Duodenal mucosa (tissue), 2 donors: ENCODE results near the gene CREBRF.
A peak's percentile ranks its signal among the peaks of the same experiment; 100 is the strongest.

Source experiments
- H3K27ac ChIP-seq: one replicate; pipeline ENCODE4 v1.7.0; 2013; ENCODE audit warnings: low read depth, low read length
- H3K27me3 ChIP-seq, 2 donors: one replicate each; pipeline ENCODE4 v1.7.0; 2013; ENCODE audit warnings: low read length in 2 of 2, control low read depth in 1 of 2; ENCODE audit not compliant: insufficient read depth in 2 of 2, control insufficient read depth in 1 of 2
- H3K36me3 ChIP-seq, 2 donors: one replicate each; pipeline ENCODE4 v1.7.0; 2013; ENCODE audit warnings: low read length in 2 of 2, control low read depth in 1 of 2; ENCODE audit not compliant: insufficient read depth in 2 of 2, control insufficient read depth in 1 of 2
- H3K4me1 ChIP-seq, 2 donors: one replicate each; pipeline ENCODE4 v1.7.0; 2013; ENCODE audit warnings: low read length in 2 of 2, control low read depth in 1 of 2; ENCODE audit not compliant: insufficient read depth in 2 of 2, control insufficient read depth in 1 of 2
- H3K4me3 ChIP-seq, 2 donors: one replicate each; pipeline ENCODE4 v1.7.0; 2013; ENCODE audit warnings: low read length in 2 of 2, low read depth in 1 of 2
- H3K9ac ChIP-seq, 2 donors: one replicate each; pipeline ENCODE4 v1.7.0; 2013; ENCODE audit warnings: low read length in 2 of 2, low read depth in 1 of 2
- H3K9me3 ChIP-seq, 2 donors: one replicate each; pipeline ENCODE4 v1.7.0; 2013; ENCODE audit warnings: low read length in 2 of 2, control low read depth in 1 of 2; ENCODE audit not compliant: control insufficient read depth in 1 of 2

The CREBRF gene

GRCh38 chr5:173053041-173053440, 3.1 kb upstream of the CREBRF start:
- no peak overlapping the region for H3K4me3 ChIP-seq
- H3K36me3 ChIP-seq: no peaks in the 10 kb centered on the region
- no peaks in the 10 kb centered on the region for H3K27me3 ChIP-seq
- no peaks in the 10 kb centered on the region for H3K9me3 ChIP-seq
- peaks cover 7 to 14% of the 10 kb centered on the region in 2 donors for H3K4me1 ChIP-seq
- no peak overlapping the region for H3K9ac ChIP-seq
- H3K27ac ChIP-seq: no peak overlapping the region

DNA sequence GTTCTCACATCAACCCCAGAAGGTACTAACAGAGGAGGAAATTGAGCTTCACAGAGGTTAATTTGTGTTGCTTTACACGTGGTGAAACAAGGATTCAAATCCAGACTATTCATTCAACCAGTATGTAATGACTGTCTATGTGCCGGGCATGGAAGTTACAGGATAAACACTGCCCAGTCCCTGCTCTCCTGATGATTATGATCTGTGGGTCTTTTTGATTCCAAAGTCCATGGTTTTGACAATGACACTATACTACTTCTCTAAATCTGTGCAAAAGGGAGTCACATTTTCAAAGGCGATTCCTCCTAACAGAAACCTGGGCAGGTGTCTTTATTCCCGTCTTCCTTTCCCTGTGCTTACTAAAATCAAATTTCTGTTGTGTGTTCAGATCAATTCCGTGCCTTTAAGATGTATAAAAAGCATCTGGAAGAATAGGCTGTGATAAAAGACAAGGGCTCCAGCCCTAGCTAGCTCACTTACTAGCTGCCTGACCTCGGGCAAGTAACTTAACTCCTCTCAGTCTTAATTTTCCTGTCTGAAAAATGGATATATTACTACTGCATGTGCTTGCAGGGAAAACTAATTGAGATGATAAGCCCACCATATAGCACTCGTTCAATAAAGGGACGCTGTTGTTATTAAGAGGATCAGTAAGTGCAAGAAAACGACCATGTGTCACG, 970 bp upstream of the CREBRF start:
- H3K9ac ChIP-seq: peak overlapping the region; percentile 56 to 67
- peak overlapping the region; percentile 88 to 93 for H3K4me3 ChIP-seq
- no peaks in the 10 kb centered on the region for H3K27me3 ChIP-seq
- no peaks in the 10 kb centered on the region for H3K36me3 ChIP-seq
- no peaks in the 10 kb centered on the region for H3K9me3 ChIP-seq
- H3K4me1 ChIP-seq: peaks cover 10 to 21% of the 10 kb centered on the region in 2 donors
- H3K27ac ChIP-seq: no peak overlapping the region

DNA sequence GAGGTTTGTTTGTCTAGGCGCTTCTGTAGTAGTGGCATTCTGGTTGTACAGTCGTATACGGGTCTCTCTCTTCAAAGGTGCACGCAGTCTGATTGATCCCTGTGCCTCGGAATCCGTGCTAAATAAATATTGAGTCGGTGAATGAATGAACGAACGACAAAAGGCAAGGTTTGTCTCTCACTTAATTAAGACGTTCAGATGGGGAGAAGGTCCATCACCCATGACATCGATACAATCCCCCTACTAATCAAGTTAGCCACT, 500 bp upstream of the CREBRF start:
- Histone ChIP-seq H3K9ac (peak overlapping the region; percentile 56 to 67), H3K9me3 (no peaks in the 10 kb centered on the region), H3K27me3 (no peaks in the 10 kb centered on the region), H3K27ac (no peak overlapping the region), H3K4me1 (peaks cover 10 to 21% of the 10 kb centered on the region in 2 donors), H3K36me3 (no peaks in the 10 kb centered on the region), H3K4me3 (peak overlapping the region; percentile 88 to 93)

GRCh38 chr5:173056783-173057061, 570 bp downstream of the CREBRF start:
- no peaks in the 10 kb centered on the region for H3K27me3 ChIP-seq
- H3K9me3 ChIP-seq: no peaks in the 10 kb centered on the region
- H3K36me3 ChIP-seq: no peaks in the 10 kb centered on the region
- peak overlapping the region; percentile 93 to 95 for H3K4me3 ChIP-seq
- peak overlapping the region; percentile 48 to 71 for H3K9ac ChIP-seq
- peak overlapping the region; percentile 94 for H3K27ac ChIP-seq
- peaks cover 11 to 21% of the 10 kb centered on the region in 2 donors for H3K4me1 ChIP-seq

DNA sequence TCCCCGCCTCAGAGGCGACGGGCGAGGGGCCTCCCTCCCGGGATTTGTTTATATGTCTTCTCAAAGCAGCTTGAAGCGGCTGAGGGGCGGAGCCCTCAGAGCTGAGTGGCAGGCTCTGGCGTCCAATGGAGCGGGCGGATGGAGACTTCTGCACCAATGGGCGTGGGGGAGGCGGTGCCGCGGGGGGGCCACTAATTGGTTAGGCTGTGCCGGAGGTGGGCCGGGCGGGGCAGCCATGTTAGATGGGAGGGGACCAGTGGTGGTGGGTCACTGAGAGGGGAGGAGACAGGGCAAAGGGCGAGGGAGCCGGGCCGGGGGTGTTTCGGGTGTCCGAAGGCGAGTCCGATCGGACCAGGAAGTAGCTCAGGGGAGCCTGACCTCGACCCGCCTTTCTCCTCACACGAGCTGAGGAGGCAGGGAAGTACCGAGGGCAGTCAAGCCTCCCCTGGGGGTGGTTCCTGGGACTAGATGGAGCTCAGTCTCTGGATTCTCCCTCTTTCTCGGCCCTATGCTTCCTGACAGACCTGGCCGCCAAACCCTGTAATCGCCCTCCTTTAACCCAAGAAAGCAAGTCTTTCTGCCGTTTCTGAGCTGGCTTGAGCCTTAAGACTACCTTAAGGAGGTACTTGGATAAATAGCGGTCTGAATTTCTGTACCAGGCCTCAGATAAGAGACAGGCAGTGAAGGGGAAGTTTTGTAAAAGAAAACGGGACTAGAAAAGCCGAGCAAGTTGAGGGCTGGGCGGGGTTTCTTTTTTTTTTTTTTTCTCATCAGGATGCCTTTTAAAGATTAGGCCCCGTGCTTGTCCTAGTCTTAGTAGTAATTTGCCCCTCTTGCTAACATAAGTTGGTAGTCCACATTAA, 1.1 kb downstream of the CREBRF start:
- Histone ChIP-seq H3K4me3 (peak overlapping the region; percentile 93 to 95), H3K27me3 (no peaks in the 10 kb centered on the region), H3K4me1 (peaks cover 14 to 27% of the 10 kb centered on the region in 2 donors), H3K9me3 (no peaks in the 10 kb centered on the region), H3K27ac (peak overlapping the region; percentile 94), H3K36me3 (no peaks in the 10 kb centered on the region), H3K9ac (peak overlapping the region; percentile 82 to 83)

- Histone ChIP-seq H3K4me3 (no peak overlapping the region), H3K36me3 (no peaks in the 10 kb centered on the region), H3K27me3 (no peaks in the 10 kb centered on the region), H3K27ac (no peak overlapping the region), H3K4me1 (peaks cover 14 to 19% of the 10 kb centered on the region in 2 donors), H3K9me3 (no peaks in the 10 kb centered on the region), H3K9ac (no peak overlapping the region)
Observed at GRCh38 chr5:173062141-173062540, 6.0 kb downstream of the CREBRF start.

DNA sequence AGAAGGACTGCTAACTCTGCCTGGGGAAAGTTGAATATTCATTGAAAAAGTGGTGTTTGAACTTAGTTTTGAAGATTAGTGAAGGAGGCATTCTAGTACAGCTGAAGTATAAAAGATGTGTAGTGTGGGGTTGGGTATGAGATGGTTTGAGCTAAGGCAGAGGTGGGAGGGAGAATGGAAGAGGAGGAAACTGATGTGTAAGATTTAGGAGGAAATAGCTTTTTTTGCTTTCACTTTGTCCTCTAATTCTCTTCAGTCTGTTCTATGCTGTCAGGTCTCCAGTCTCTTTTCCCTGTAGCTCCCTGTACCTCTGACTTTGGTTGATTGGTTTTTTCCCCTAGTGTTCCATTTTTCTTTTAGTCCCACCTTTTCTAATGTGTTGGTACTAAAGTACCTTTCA, 9.0 kb downstream of the CREBRF start:
- peaks cover 7 to 8% of the 10 kb centered on the region in 2 donors for H3K4me1 ChIP-seq

GRCh38 chr5:173069671-173070070, 13.5 kb downstream of the CREBRF start:
- Histone ChIP-seq H3K9ac (no peak overlapping the region), H3K9me3 (no peaks in the 10 kb centered on the region), H3K4me1 (peaks cover 0 to 3% of the 10 kb centered on the region in 2 donors), H3K36me3 (no peaks in the 10 kb centered on the region), H3K27ac (no peak overlapping the region), H3K27me3 (no peaks in the 10 kb centered on the region), H3K4me3 (no peak overlapping the region)

More for the DNA sequence above, 9.0 kb downstream of the CREBRF start:
- H3K9ac ChIP-seq: no peak overlapping the region
- H3K27ac ChIP-seq: no peak overlapping the region
- no peaks in the 10 kb centered on the region for H3K9me3 ChIP-seq
- no peak overlapping the region for H3K4me3 ChIP-seq
- no peaks in the 10 kb centered on the region for H3K36me3 ChIP-seq
- no peaks in the 10 kb centered on the region for H3K27me3 ChIP-seq

GRCh38 chr5:173075137-173075843, 19.1 kb downstream of the CREBRF start:
- Histone ChIP-seq H3K4me3 (no peak overlapping the region), H3K36me3 (no peaks in the 10 kb centered on the region), H3K9ac (no peak overlapping the region), H3K27ac (no peak overlapping the region), H3K9me3 (no peaks in the 10 kb centered on the region), H3K27me3 (no peaks in the 10 kb centered on the region), H3K4me1 (no peaks in the 10 kb centered on the region)

- no peaks in the 10 kb centered on the region for H3K9me3 ChIP-seq
- H3K4me1 ChIP-seq: no peaks in the 10 kb centered on the region
- H3K36me3 ChIP-seq: peaks cover 4% of the 10 kb centered on the region in 2 donors
Observed at GRCh38 chr5:173075970-173076369, 19.8 kb downstream of the CREBRF start.

More at GRCh38 chr5:173075970-173076369, 19.8 kb downstream of the CREBRF start:
- Histone ChIP-seq H3K27me3 (no peaks in the 10 kb centered on the region), H3K9ac (no peak overlapping the region), H3K27ac (no peak overlapping the region), H3K4me3 (no peak overlapping the region)
